ENCODE results near the gene FAM135A. TPM values are rescaled to one million over a fixed set of nuclear protein-coding genes. Genes with fewer than 3 reads are reported as not detected.
A peak's percentile ranks its signal among the peaks of the same experiment; 100 is the strongest.

Gene FAM135A
- total and polyA plus RNA-seq, 4 donors, result 6.9 to 25.7 (median 16.1) TPM

DNA sequence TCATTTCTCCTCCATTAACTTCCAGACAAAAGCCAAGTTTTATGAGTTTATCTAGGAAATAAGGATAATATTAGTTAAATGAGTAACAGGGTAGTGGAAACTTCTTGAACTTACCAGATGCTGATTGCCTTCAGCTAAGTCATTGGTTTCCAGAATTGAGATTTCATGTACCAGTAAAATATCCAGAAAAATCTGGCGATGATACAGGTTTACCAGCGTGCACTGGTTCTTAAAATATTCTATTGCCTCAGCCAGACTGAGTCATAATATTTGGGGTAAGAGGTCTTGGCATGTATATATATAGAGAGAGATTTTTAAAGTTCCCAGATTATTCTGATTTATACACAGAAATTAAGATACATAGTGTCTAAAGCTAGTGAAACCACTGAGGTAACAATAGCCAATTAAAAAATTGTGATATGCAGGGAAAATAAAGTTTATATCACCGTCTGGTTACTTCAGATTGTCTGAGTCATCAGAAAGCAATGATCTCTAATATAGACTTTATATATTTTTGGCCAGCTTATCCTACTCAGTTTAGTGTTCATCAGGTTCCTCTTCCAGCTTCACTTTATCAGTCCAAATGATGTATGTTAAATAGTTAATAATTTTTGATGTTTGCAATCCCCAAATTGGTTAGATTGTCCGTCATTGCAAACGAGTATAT lies 113.9 kb downstream of the FAM135A start:
- Histone ChIP-seq H3K36me3 (ENCODE audit: control insufficient read depth in 1 of 2, insufficient read depth in 2 of 2, low read length in 1 of 2) (no peaks in the 10 kb centered on the region), H3K27ac (ENCODE audit: low read depth in 1 of 2, low read length in 2 of 2) (no peak overlapping the region)
- 26 to 47% methylated on average over 5 of the region's 5 CpGs for WGBS, 2 donors

DNA sequence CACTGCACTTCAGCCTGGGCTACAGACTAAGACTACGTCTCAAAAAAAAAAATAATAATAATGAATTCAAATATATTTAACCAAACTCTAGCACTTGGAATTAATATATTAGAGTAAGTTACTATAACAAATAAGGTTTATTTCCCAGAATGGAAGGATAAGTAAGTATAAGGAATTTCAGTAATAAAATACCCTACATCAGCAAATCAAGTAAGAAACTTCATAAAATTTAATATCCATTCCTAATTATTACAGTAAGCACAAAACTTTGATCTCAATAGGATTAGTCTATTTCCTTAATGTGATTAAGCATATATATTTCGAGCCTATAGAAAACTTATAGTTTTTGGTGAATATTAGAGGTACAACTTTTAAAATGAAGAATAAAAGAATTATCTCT lies 116.7 kb downstream of the FAM135A start:
- H3K36me3 ChIP-seq (ENCODE audit: control insufficient read depth in 1 of 2, insufficient read depth in 2 of 2, low read length in 1 of 2), result no peaks in the 10 kb centered on the region
- no peaks in the 10 kb centered on the region for H3K27me3 ChIP-seq (ENCODE audit: control insufficient read depth in 1 of 2, insufficient read depth in 2 of 2, low read length in 1 of 2)
- DNase-seq (no peak), ATAC-seq (ENCODE audit: low FRiP score) (no peak)
- no peak overlapping the region for H3K27ac ChIP-seq (ENCODE audit: low read depth in 1 of 2, low read length in 2 of 2)
- intact Hi-C loops (cut with DNase I), result no loop called here
- no peaks in the 10 kb centered on the region for H3K9me3 ChIP-seq (ENCODE audit: control insufficient read depth, low read length)
- no peak overlapping the region for H3K4me3 ChIP-seq (ENCODE audit: low read length in 2 of 2)
- H3K4me1 ChIP-seq (ENCODE audit: control insufficient read depth in 1 of 2, insufficient read depth in 2 of 2, low read length in 2 of 2), result no peaks in the 10 kb centered on the region
- WGBS, 2 donors, result 92 to 96% methylated on average over 2 of the region's 2 CpGs

More for the DNA sequence above, 113.9 kb downstream of the FAM135A start:
- Histone ChIP-seq H3K4me1 (ENCODE audit: control insufficient read depth in 1 of 2, insufficient read depth in 2 of 2, low read length in 2 of 2) (no peaks in the 10 kb centered on the region), H3K4me3 (ENCODE audit: low read length in 2 of 2) (no peak overlapping the region), H3K27me3 (ENCODE audit: control insufficient read depth in 1 of 2, insufficient read depth in 2 of 2, low read length in 1 of 2) (no peaks in the 10 kb centered on the region), H3K9me3 (ENCODE audit: control insufficient read depth, low read length) (no peaks in the 10 kb centered on the region)
- no peak for ATAC-seq (ENCODE audit: low FRiP score)
- no peak for DNase-seq
- intact Hi-C loops (cut with DNase I), result loop anchor here in 1 of 2 donors (10.0 kb wide), 1 partner anchor 358 kb away; no protein-coding TSS in a partner anchor

DNA sequence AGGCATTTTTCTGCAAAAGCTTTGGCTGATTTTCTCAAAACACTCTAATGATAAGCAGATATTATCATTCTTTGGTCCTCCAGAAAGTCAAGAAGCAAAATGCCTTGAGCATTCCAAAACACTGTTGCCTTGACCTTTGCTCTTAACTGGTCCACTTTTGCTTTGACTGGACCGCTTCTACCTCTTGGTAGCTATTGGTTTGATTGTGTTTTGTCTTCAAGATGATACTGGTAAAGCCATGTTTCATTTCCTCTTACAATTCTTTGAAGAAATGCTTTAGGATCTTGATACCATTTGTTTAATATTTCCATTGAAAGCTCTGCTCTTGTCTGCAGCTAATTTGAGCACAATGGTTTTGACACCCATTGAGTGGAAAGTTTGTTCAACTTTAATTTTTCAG lies 117.8 kb downstream of the FAM135A start:
- H3K27ac ChIP-seq (ENCODE audit: low read depth in 1 of 2, low read length in 2 of 2), result no peak overlapping the region
- WGBS, 2 donors, result 91 to 97% methylated on average over 1 of the region's 1 CpG
- no peak for DNase-seq
- no peaks in the 10 kb centered on the region for H3K9me3 ChIP-seq (ENCODE audit: control insufficient read depth, low read length)
- no peaks in the 10 kb centered on the region for H3K27me3 ChIP-seq (ENCODE audit: control insufficient read depth in 1 of 2, insufficient read depth in 2 of 2, low read length in 1 of 2)
- ATAC-seq (ENCODE audit: low FRiP score), result no peak
- intact Hi-C loops (cut with DNase I), result no loop called here
- no peak overlapping the region for H3K4me3 ChIP-seq (ENCODE audit: low read length in 2 of 2)
- no peaks in the 10 kb centered on the region for H3K36me3 ChIP-seq (ENCODE audit: control insufficient read depth in 1 of 2, insufficient read depth in 2 of 2, low read length in 1 of 2)
- no peaks in the 10 kb centered on the region for H3K4me1 ChIP-seq (ENCODE audit: control insufficient read depth in 1 of 2, insufficient read depth in 2 of 2, low read length in 2 of 2)

DNA sequence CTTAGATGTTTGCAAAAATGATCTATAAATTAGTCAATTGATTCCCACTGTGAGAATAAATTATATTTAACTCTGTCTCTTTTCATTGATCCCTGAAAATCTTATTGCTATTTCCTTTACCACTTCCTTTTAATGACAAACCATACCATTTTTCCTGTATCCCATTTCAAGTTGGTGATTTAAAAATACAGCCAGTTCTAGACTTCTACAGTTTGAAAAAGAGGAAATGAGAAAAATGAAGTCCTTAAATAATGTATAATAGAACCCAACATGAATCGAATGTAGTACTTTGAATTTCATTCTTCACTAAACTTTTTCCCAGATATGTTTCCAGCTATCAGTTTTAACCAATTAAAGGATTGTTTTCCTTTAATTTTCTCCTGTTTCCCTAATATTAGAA lies 124.0 kb downstream of the FAM135A start:
- no peak for ATAC-seq (ENCODE audit: low FRiP score)
- 86 to 90% methylated on average over 1 of the region's 1 CpG for WGBS, 2 donors
- H3K27ac ChIP-seq (ENCODE audit: low read depth in 1 of 2, low read length in 2 of 2), result no peak overlapping the region
- H3K36me3 ChIP-seq (ENCODE audit: control insufficient read depth in 1 of 2, insufficient read depth in 2 of 2, low read length in 1 of 2), result peaks cover 0 to 3% of the 10 kb centered on the region in 2 donors
- no peak for DNase-seq
- intact Hi-C loops (cut with DNase I), result no loop called here
- no peak overlapping the region for H3K4me3 ChIP-seq (ENCODE audit: low read length in 2 of 2)
- H3K4me1 ChIP-seq (ENCODE audit: control insufficient read depth in 1 of 2, insufficient read depth in 2 of 2, low read length in 2 of 2), result no peaks in the 10 kb centered on the region
- H3K27me3 ChIP-seq (ENCODE audit: control insufficient read depth in 1 of 2, insufficient read depth in 2 of 2, low read length in 1 of 2), result no peaks in the 10 kb centered on the region
- H3K9me3 ChIP-seq (ENCODE audit: control insufficient read depth, low read length), result no peaks in the 10 kb centered on the region

DNA sequence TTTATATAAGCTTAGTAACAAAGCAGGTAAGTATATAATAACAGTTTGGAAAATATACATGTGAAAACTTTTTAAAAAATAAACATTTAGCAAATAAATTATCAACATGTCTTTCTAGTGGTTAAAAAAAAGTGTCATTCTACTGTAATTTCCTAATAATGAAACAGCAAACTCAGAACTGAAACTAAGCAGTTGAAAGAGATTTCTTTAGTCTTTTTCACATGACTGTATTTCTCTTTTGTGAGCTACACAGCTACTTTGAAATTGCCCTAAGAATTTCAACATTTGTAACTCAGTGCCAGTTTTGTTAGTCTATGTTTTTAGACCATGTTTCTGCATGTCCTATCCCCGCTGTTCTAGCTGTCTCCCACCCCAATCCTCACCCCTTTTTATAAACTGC lies 125.1 kb downstream of the FAM135A start:
- H3K27me3 ChIP-seq (ENCODE audit: control insufficient read depth in 1 of 2, insufficient read depth in 2 of 2, low read length in 1 of 2), result no peaks in the 10 kb centered on the region
- ATAC-seq (ENCODE audit: low FRiP score) (no peak), DNase-seq (no peak)
- WGBS, 2 donors, result 88 to 96% methylated on average over 1 of the region's 1 CpG
- H3K36me3 ChIP-seq (ENCODE audit: control insufficient read depth in 1 of 2, insufficient read depth in 2 of 2, low read length in 1 of 2), result peaks cover 0 to 3% of the 10 kb centered on the region in 2 donors
- H3K9me3 ChIP-seq (ENCODE audit: control insufficient read depth, low read length), result no peaks in the 10 kb centered on the region
- no peak overlapping the region for H3K4me3 ChIP-seq (ENCODE audit: low read length in 2 of 2)
- no peak overlapping the region for H3K27ac ChIP-seq (ENCODE audit: low read depth in 1 of 2, low read length in 2 of 2)
- intact Hi-C loops (cut with DNase I), result no loop called here
- no peaks in the 10 kb centered on the region for H3K4me1 ChIP-seq (ENCODE audit: control insufficient read depth in 1 of 2, insufficient read depth in 2 of 2, low read length in 2 of 2)

DNA sequence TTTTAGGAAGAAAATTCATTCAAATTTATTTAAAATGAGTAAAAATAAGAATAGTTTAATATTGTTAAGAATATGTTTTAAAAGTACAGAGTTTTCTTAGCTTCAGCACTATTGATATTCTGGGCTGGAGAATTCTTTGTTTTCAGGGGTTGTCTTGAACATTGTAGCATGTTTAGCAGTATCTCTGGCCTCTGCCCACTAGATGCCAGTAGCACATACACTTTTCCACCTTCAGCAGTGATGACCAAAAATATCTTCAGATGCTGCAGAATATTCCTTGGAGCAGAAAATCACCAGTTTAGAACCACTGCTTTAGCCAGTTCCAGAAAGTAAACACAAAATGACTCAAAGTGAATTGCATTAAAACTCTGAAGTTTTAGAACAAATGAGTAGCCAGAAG lies 134.0 kb downstream of the FAM135A start:
- no peak overlapping the region for H3K27ac ChIP-seq (ENCODE audit: low read depth in 1 of 2, low read length in 2 of 2)
- ATAC-seq (ENCODE audit: low FRiP score) (no peak), DNase-seq (no peak)
- no peaks in the 10 kb centered on the region for H3K4me1 ChIP-seq (ENCODE audit: control insufficient read depth in 1 of 2, insufficient read depth in 2 of 2, low read length in 2 of 2)
- no peak overlapping the region for H3K4me3 ChIP-seq (ENCODE audit: low read length in 2 of 2)
- H3K27me3 ChIP-seq (ENCODE audit: control insufficient read depth in 1 of 2, insufficient read depth in 2 of 2, low read length in 1 of 2), result no peaks in the 10 kb centered on the region
- intact Hi-C loops (cut with DNase I), result loop anchor here (5.0 kb wide), 3 partner anchors 135 to 340 kb away; no protein-coding TSS in a partner anchor
- H3K36me3 ChIP-seq (ENCODE audit: control insufficient read depth in 1 of 2, insufficient read depth in 2 of 2, low read length in 1 of 2), result no peaks in the 10 kb centered on the region
- no peaks in the 10 kb centered on the region for H3K9me3 ChIP-seq (ENCODE audit: control insufficient read depth, low read length)

DNA sequence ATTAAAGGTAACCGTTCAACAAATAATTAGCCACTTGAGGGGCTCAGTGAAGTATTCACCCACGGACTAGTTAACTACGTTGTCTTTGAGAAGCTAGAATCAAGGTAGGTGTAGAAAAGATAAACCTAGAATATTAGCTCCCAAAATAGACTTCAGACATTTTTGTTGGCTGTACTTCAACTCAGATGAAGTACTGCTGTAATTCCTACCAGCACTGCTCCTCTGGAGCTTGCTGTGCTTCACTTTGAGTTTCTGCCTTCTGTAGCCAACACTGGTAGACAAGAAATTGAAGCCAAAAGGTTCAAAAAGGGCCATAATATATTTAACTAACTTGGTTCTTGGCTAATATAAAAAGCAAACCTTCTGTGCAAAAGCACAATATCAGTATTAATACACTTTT lies 134.6 kb downstream of the FAM135A start:
- intact Hi-C loops (cut with DNase I), result loop anchor here (5.0 kb wide), 3 partner anchors 134 to 339 kb away; no protein-coding TSS in a partner anchor
- 14% methylated on average over 3 of the region's 3 CpGs for WGBS, 2 donors
- Histone ChIP-seq H3K27ac (ENCODE audit: low read depth in 1 of 2, low read length in 2 of 2) (peak overlapping the region in 1 of 2 donors; percentile 28), H3K27me3 (ENCODE audit: control insufficient read depth in 1 of 2, insufficient read depth in 2 of 2, low read length in 1 of 2) (no peaks in the 10 kb centered on the region), H3K4me1 (ENCODE audit: control insufficient read depth in 1 of 2, insufficient read depth in 2 of 2, low read length in 2 of 2) (no peaks in the 10 kb centered on the region), H3K36me3 (ENCODE audit: control insufficient read depth in 1 of 2, insufficient read depth in 2 of 2, low read length in 1 of 2) (no peaks in the 10 kb centered on the region), H3K9me3 (ENCODE audit: control insufficient read depth, low read length) (no peaks in the 10 kb centered on the region), H3K4me3 (ENCODE audit: low read length in 2 of 2) (no peak overlapping the region)
- ATAC-seq (ENCODE audit: low FRiP score) (no peak), DNase-seq (no peak)

DNA sequence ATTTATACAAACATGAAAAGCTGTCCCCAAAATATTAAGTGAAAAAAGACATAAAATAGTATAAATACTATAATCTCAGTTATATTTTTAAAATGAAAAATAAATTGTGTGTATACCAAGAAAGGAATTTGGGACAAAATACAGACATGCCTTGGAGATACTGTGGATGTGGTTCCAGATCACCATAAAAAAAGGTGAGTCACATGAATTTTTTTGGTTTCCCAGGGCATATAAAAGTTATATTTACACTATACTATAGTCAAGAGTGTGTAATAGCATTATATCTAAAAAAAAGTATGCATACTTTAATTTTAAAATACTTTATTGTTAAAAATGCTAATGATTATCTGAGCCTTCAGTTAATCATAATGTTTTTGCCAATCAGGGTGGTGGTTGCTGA lies 136.0 kb downstream of the FAM135A start:
- Histone ChIP-seq H3K36me3 (ENCODE audit: control insufficient read depth in 1 of 2, insufficient read depth in 2 of 2, low read length in 1 of 2) (no peaks in the 10 kb centered on the region), H3K4me3 (ENCODE audit: low read length in 2 of 2) (no peak overlapping the region), H3K9me3 (ENCODE audit: control insufficient read depth, low read length) (no peaks in the 10 kb centered on the region), H3K27ac (ENCODE audit: low read depth in 1 of 2, low read length in 2 of 2) (no peak overlapping the region), H3K4me1 (ENCODE audit: control insufficient read depth in 1 of 2, insufficient read depth in 2 of 2, low read length in 2 of 2) (no peaks in the 10 kb centered on the region), H3K27me3 (ENCODE audit: control insufficient read depth in 1 of 2, insufficient read depth in 2 of 2, low read length in 1 of 2) (no peaks in the 10 kb centered on the region)
- intact Hi-C loops (cut with DNase I), result loop anchor here (5.0 kb wide), 3 partner anchors 133 to 338 kb away; no protein-coding TSS in a partner anchor
- DNase-seq, result no peak
- ATAC-seq (ENCODE audit: low FRiP score), result no peak

DNA sequence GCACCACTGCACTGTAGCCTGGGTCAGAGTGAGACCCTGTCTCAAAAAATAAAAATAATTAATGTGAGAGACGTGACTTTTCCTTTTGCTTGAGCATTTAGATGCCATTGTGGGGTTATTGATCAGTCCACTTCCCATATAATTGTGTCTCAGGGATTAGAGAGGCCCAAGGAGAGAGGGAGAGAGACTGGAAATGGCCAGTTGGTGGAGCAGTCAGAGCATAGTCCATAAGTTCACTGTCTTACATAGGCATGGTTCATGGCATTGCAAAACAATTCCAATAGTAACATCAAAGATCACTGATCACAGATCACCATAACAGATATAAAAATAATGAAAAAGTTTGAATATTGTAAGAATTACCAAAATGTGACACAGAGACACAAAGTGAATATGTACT lies 138.3 kb downstream of the FAM135A start:
- no peaks in the 10 kb centered on the region for H3K4me1 ChIP-seq (ENCODE audit: control insufficient read depth in 1 of 2, insufficient read depth in 2 of 2, low read length in 2 of 2)
- H3K27me3 ChIP-seq (ENCODE audit: control insufficient read depth in 1 of 2, insufficient read depth in 2 of 2, low read length in 1 of 2), result no peaks in the 10 kb centered on the region
- no peak for ATAC-seq (ENCODE audit: low FRiP score)
- DNase-seq, result no peak
- WGBS, 2 donors, result 91 to 96% methylated on average over 1 of the region's 1 CpG
- H3K9me3 ChIP-seq (ENCODE audit: control insufficient read depth, low read length), result no peaks in the 10 kb centered on the region
- H3K4me3 ChIP-seq (ENCODE audit: low read length in 2 of 2), result no peak overlapping the region
- H3K27ac ChIP-seq (ENCODE audit: low read depth in 1 of 2, low read length in 2 of 2), result no peak overlapping the region
- no peaks in the 10 kb centered on the region for H3K36me3 ChIP-seq (ENCODE audit: control insufficient read depth in 1 of 2, insufficient read depth in 2 of 2, low read length in 1 of 2)
- intact Hi-C loops (cut with DNase I), result no loop called here
